Neutrophil (primary cell): ENCODE data around the gene APC.

ENCODE experiments used
- H3K27ac ChIP-seq: fragments of 200-600 bp; sonication (generic); 2 replicates; pipeline ENCODE4 v1.5.1; 2016; ENCODE audit warnings: mild to moderate bottlenecking, moderate library complexity
- H3K27me3 ChIP-seq: fragments of 200-600 bp; sonication (generic); 2 replicates; pipeline ENCODE4 v1.6.0; 2016; ENCODE audit warnings: mild to moderate bottlenecking
- H3K36me3 ChIP-seq: fragments of 200-600 bp; sonication (generic); 2 replicates; pipeline ENCODE4 v1.5.1; 2017
- H3K4me1 ChIP-seq, 2 experiments: fragments of 200-600 bp in 1 of 2; sonication (generic) in 1 of 2; 1 replicate in 1 of 2; 2 replicates in 1 of 2; pipeline versions ENCODE4 v1.5.1 to v1.6.1; 2013 to 2016; ENCODE audit warnings: low read depth in 1 of 2, low read length in 1 of 2, mild to moderate bottlenecking in 1 of 2, moderate library complexity in 1 of 2; ENCODE audit not compliant: control insufficient read depth in 1 of 2, insufficient read depth in 1 of 2
- H3K4me3 ChIP-seq, 2 experiments: fragments of 200-600 bp in 1 of 2; sonication (generic) in 1 of 2; 1 replicate in 1 of 2; 2 replicates in 1 of 2; pipeline ENCODE4 v1.5.1; 2013 to 2016; ENCODE audit warnings: low read depth in 1 of 2, low read length in 1 of 2, mild to moderate bottlenecking in 1 of 2, moderate library complexity in 1 of 2
- H3K9me3 ChIP-seq: fragments of 200-600 bp; sonication (generic); 2 replicates; pipeline ENCODE4 v1.5.1; 2016
- CTCF ChIP-seq: fragments of 200-600 bp; sonication (generic); IDR thresholded peaks from 2 replicates; pipeline ENCODE4 v1.5.1; 2016; ENCODE audit warnings: antibody characterized with exemption

Gene APC

GRCh38 chr5:112732131-112732530 lies 5.6 kb upstream of the APC start:
- H3K4me1 ChIP-seq, result peaks cover 18 to 45% of the 10 kb centered on the region in 2 experiments
- H3K4me3 ChIP-seq, result no peak overlapping the region
- H3K36me3 ChIP-seq, result no peaks in the 10 kb centered on the region
- H3K27ac ChIP-seq, result no peak overlapping the region
- no peak for TF ChIP-seq CTCF
- no peaks in the 10 kb centered on the region for H3K9me3 ChIP-seq
- no peaks in the 10 kb centered on the region for H3K27me3 ChIP-seq

GRCh38 chr5:112733586-112733985 lies 4.1 kb upstream of the APC start:
- Histone ChIP-seq H3K4me3 (no peak overlapping the region), H3K27ac (no peak overlapping the region), H3K4me1 (peaks cover 32 to 59% of the 10 kb centered on the region in 2 experiments), H3K27me3 (no peaks in the 10 kb centered on the region), H3K9me3 (no peaks in the 10 kb centered on the region), H3K36me3 (no peaks in the 10 kb centered on the region)
- TF ChIP-seq CTCF, result no peak

- no peaks in the 10 kb centered on the region for H3K36me3 ChIP-seq
- H3K27ac ChIP-seq, result no peak overlapping the region
- H3K27me3 ChIP-seq, result no peaks in the 10 kb centered on the region
- peaks cover 35 to 54% of the 10 kb centered on the region in 2 experiments for H3K4me1 ChIP-seq
- TF ChIP-seq CTCF, result no peak
- H3K4me3 ChIP-seq, result no peak overlapping the region
- no peaks in the 10 kb centered on the region for H3K9me3 ChIP-seq
Observed at GRCh38 chr5:112734597-112734996, 3.1 kb upstream of the APC start.

- H3K27me3 ChIP-seq, result no peaks in the 10 kb centered on the region
- TF ChIP-seq CTCF, result no peak
- no peak overlapping the region for H3K4me3 ChIP-seq
- H3K27ac ChIP-seq, result peak overlapping the region; percentile 21
- no peaks in the 10 kb centered on the region for H3K9me3 ChIP-seq
- H3K4me1 ChIP-seq, result peaks cover 28 to 44% of the 10 kb centered on the region in 2 experiments
- H3K36me3 ChIP-seq, result no peaks in the 10 kb centered on the region
Observed at GRCh38 chr5:112735702-112736101, 2.0 kb upstream of the APC start.

GRCh38 chr5:112737070-112737462 lies 619 bp upstream of the APC start:
- H3K27me3 ChIP-seq, result no peaks in the 10 kb centered on the region
- H3K27ac ChIP-seq, result peak overlapping the region; percentile 83
- TF ChIP-seq CTCF, result no peak
- peak overlapping the region; percentile 59 to 63 for H3K4me3 ChIP-seq
- peaks cover 28 to 32% of the 10 kb centered on the region in 2 experiments for H3K4me1 ChIP-seq
- H3K9me3 ChIP-seq, result no peaks in the 10 kb centered on the region
- no peaks in the 10 kb centered on the region for H3K36me3 ChIP-seq

GRCh38 chr5:112738191-112738560 lies 491 bp downstream of the APC start:
- peak overlapping the region; percentile 83 for H3K27ac ChIP-seq
- no peak for TF ChIP-seq CTCF
- no peaks in the 10 kb centered on the region for H3K27me3 ChIP-seq
- peaks cover 28 to 30% of the 10 kb centered on the region in 2 experiments for H3K4me1 ChIP-seq
- H3K4me3 ChIP-seq, result peak overlapping the region; percentile 59 to 63
- no peaks in the 10 kb centered on the region for H3K36me3 ChIP-seq
- no peaks in the 10 kb centered on the region for H3K9me3 ChIP-seq
